ENCODE measurements around the gene SFXN5.

The SFXN5 gene

GRCh38 chr2:73000808-73001570, 70.5 kb downstream of the SFXN5 start:
- TF ChIP-seq TCF12 (IDR thresholded peaks at IDR 0.05; ENCODE audit: low read depth) = no peak
- TF ChIP-seq, protein P1, sequence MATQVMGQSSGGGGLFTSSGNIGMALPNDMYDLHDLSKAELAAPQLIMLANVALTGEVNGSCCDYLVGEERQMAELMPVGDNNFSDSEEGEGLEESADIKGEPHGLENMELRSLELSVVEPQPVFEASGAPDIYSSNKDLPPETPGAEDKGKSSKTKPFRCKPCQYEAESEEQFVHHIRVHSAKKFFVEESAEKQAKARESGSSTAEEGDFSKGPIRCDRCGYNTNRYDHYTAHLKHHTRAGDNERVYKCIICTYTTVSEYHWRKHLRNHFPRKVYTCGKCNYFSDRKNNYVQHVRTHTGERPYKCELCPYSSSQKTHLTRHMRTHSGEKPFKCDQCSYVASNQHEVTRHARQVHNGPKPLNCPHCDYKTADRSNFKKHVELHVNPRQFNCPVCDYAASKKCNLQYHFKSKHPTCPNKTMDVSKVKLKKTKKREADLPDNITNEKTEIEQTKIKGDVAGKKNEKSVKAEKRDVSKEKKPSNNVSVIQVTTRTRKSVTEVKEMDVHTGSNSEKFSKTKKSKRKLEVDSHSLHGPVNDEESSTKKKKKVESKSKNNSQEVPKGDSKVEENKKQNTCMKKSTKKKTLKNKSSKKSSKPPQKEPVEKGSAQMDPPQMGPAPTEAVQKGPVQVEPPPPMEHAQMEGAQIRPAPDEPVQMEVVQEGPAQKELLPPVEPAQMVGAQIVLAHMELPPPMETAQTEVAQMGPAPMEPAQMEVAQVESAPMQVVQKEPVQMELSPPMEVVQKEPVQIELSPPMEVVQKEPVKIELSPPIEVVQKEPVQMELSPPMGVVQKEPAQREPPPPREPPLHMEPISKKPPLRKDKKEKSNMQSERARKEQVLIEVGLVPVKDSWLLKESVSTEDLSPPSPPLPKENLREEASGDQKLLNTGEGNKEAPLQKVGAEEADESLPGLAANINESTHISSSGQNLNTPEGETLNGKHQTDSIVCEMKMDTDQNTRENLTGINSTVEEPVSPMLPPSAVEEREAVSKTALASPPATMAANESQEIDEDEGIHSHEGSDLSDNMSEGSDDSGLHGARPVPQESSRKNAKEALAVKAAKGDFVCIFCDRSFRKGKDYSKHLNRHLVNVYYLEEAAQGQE (IDR thresholded peaks at IDR 0.05; ENCODE audit: low read depth) = no peak
- no peak for TF ChIP-seq NFIC (IDR thresholded peaks at IDR 0.05)
- no peak for TF ChIP-seq ZBTB7A (IDR thresholded peaks at IDR 0.05; ENCODE audit: low read depth)
- TF ChIP-seq CEBPB (IDR thresholded peaks at IDR 0.05) = no peak
- no peak for TF ChIP-seq YY1 (IDR thresholded peaks at IDR 0.05; ENCODE audit: low read depth)
- TF ChIP-seq CREB1 (IDR thresholded peaks at IDR 0.05; ENCODE audit: low read depth) = no peak
- no peak for TF ChIP-seq TAF1 (IDR thresholded peaks at IDR 0.05; ENCODE audit: low read depth)
- no peak for TF ChIP-seq FOXM1 (IDR thresholded peaks at IDR 0.05; ENCODE audit: borderline replicate concordance, low read depth)
- no peak for TF ChIP-seq USF1 (IDR thresholded peaks at IDR 0.05)
- no peak for TF ChIP-seq EGR1 (IDR thresholded peaks at IDR 0.05)
- no peak for TF ChIP-seq TEAD4 (IDR thresholded peaks at IDR 0.05)
- TF ChIP-seq EP300 (IDR thresholded peaks at IDR 0.05; ENCODE audit: borderline replicate concordance) = no peak
- TF ChIP-seq, protein P2, sequence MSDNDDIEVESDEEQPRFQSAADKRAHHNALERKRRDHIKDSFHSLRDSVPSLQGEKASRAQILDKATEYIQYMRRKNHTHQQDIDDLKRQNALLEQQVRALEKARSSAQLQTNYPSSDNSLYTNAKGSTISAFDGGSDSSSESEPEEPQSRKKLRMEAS (IDR thresholded peaks at IDR 0.05) = no peak
- no peak for TF ChIP-seq RAD21 (IDR thresholded peaks at IDR 0.05; ENCODE audit: low read depth)

GRCh38 chr2:72999729-73000725, 71.5 kb downstream of the SFXN5 start:
- no peak for TF ChIP-seq FOXM1 (IDR thresholded peaks at IDR 0.05; ENCODE audit: borderline replicate concordance, low read depth)
- TF ChIP-seq, protein P1 (IDR thresholded peaks at IDR 0.05; ENCODE audit: low read depth) = no peak
- no peak for TF ChIP-seq YY1 (IDR thresholded peaks at IDR 0.05; ENCODE audit: low read depth)
- no peak for TF ChIP-seq RAD21 (IDR thresholded peaks at IDR 0.05; ENCODE audit: low read depth)
- TF ChIP-seq CEBPB (IDR thresholded peaks at IDR 0.05) = no peak
- no peak for TF ChIP-seq EP300 (IDR thresholded peaks at IDR 0.05; ENCODE audit: borderline replicate concordance)
- TF ChIP-seq EGR1 (IDR thresholded peaks at IDR 0.05) = no peak
- no peak for TF ChIP-seq TAF1 (IDR thresholded peaks at IDR 0.05; ENCODE audit: low read depth)
- TF ChIP-seq CREB1 (IDR thresholded peaks at IDR 0.05; ENCODE audit: low read depth) = no peak
- no peak for TF ChIP-seq TCF12 (IDR thresholded peaks at IDR 0.05; ENCODE audit: low read depth)
- TF ChIP-seq NFIC (IDR thresholded peaks at IDR 0.05) = no peak
- TF ChIP-seq TEAD4 (IDR thresholded peaks at IDR 0.05) = no peak
- TF ChIP-seq, protein P2 (IDR thresholded peaks at IDR 0.05) = no peak
- TF ChIP-seq USF1 (IDR thresholded peaks at IDR 0.05) = no peak
- TF ChIP-seq ZBTB7A (IDR thresholded peaks at IDR 0.05; ENCODE audit: low read depth) = no peak

- no peak for TF ChIP-seq YY1 (IDR thresholded peaks at IDR 0.05; ENCODE audit: low read depth)
- TF ChIP-seq CREB1 (IDR thresholded peaks at IDR 0.05; ENCODE audit: low read depth) = no peak
- TF ChIP-seq TCF12 (IDR thresholded peaks at IDR 0.05; ENCODE audit: low read depth) = no peak
- TF ChIP-seq, protein P2 (IDR thresholded peaks at IDR 0.05) = no peak
- TF ChIP-seq ZBTB7A (IDR thresholded peaks at IDR 0.05; ENCODE audit: low read depth) = no peak
- no peak for TF ChIP-seq CEBPB (IDR thresholded peaks at IDR 0.05)
Measured at GRCh38 chr2:72998724-72999123, 72.8 kb downstream of the SFXN5 start.

GRCh38 chr2:72998234-72998651, 73.3 kb downstream of the SFXN5 start:
- TF ChIP-seq USF1 (IDR thresholded peaks at IDR 0.05) (no peak), CREB1 (IDR thresholded peaks at IDR 0.05; ENCODE audit: low read depth) (no peak), NFIC (IDR thresholded peaks at IDR 0.05) (no peak), EP300 (IDR thresholded peaks at IDR 0.05; ENCODE audit: borderline replicate concordance) (no peak), EGR1 (IDR thresholded peaks at IDR 0.05) (no peak), TCF12 (IDR thresholded peaks at IDR 0.05; ENCODE audit: low read depth) (no peak)
